HepG2 (cell line): Measurements from ENCODE around the gene BRINP1. TPM values are rescaled to one million over a fixed set of nuclear protein-coding genes. Genes with fewer than 3 reads are reported as not detected.

Source experiments
- ATAC-seq: fragments of 200-7000 bp; cut with Tn5 transposase; 3 replicates; pipeline ENCODE4 v1.9.1; 2020; ENCODE audit warnings: mild to moderate bottlenecking, moderate library complexity
- BruUV-seq: library from RNA; stranded (reverse); fragments of 400-500 nt; replicated peaks from 2 replicates; lab custom pipeline; 2021; lab: Mats Ljungman, UMichigan
- CTCF ChIA-PET: fragments of 300-600 bp; formaldehyde crosslinking; extraction: SDS; loops from one replicate; lab custom pipeline; 2021; ENCODE audit warnings: low total read pairs, inconsistent platforms, low intra/inter-chr PET ratio; lab: Yijun Ruan, JAX
- POLR2A ChIA-PET: fragments of 350-600 bp; sonication (Branson Sonifier 250); formaldehyde crosslinking; loops from one replicate; lab custom pipeline; 2020; ENCODE audit warnings: antibody characterized with exemption, inconsistent platforms; lab: Yijun Ruan, JAX
- DNase-seq: peaks from one replicate; pipeline ENCODE4 v3.0.0-alpha.2; 2015; ENCODE audit warnings: low spot score
- FAIRE-seq: peaks from 3 replicates; lab custom pipeline; 2011; peaks lifted over from hg19 to GRCh38; lab: Jason Lieb, UNC
- H2AFZ ChIP-seq: one replicate; pipeline ENCODE4 v1.6.1; 2011; ENCODE audit warnings: low read length, inconsistent platforms
- H3K27ac ChIP-seq: fragments of 300-600 bp; 3 replicates; pipeline ENCODE4 v1.8.0; 2011; ENCODE audit warnings: mixed run types, mild to moderate bottlenecking, mixed read lengths, low read length, inconsistent platforms; ENCODE audit not compliant: insufficient read depth; ENCODE audit errors: extremely low read length
- H3K27me3 ChIP-seq, 2 experiments: fragments of 200-600 bp in 1 of 2; 2 replicates in 1 of 2; 3 replicates in 1 of 2; pipeline versions ENCODE4 v1.6.0 to v1.8.0; 2011; ENCODE audit warnings: low read length in 2 of 2, mild to moderate bottlenecking in 2 of 2, moderate library complexity in 2 of 2, inconsistent platforms in 1 of 2; ENCODE audit not compliant: insufficient read depth in 2 of 2, control insufficient read depth in 1 of 2
- H3K36me3 ChIP-seq, 2 experiments: fragments of 200-600 bp in 1 of 2; replicated peaks in 1 of 2; 2 replicates in 1 of 2; 3 replicates in 1 of 2; pipeline versions ENCODE4 v1.5.1 to v1.8.0; 2011; ENCODE audit warnings: low read length in 2 of 2, inconsistent platforms in 1 of 2; ENCODE audit not compliant: insufficient read depth in 2 of 2, control insufficient read depth in 1 of 2
- H3K4me1 ChIP-seq: 2 replicates; pipeline ENCODE4 v1.5.1; 2012; ENCODE audit warnings: low read length, inconsistent platforms; ENCODE audit not compliant: insufficient read depth
- H3K4me2 ChIP-seq: 2 replicates; pipeline ENCODE4 v1.6.0; 2011; ENCODE audit warnings: low read depth, low read length, inconsistent platforms
- H3K4me3 ChIP-seq, 3 experiments: fragments of 200-600 bp in 1 of 3; sonication (generic), shearing (Covaris generic) in 1 of 3; replicated peaks in 1 of 3; 2 replicates each; pipeline ENCODE4 v1.5.1; 2011 to 2016; ENCODE audit warnings: low read length in 3 of 3, inconsistent platforms in 2 of 3, low read depth in 2 of 3, mild to moderate bottlenecking in 2 of 3, control low read depth in 1 of 3, mixed read lengths in 1 of 3; ENCODE audit not compliant: insufficient read depth in 1 of 3
- H3K79me2 ChIP-seq: one replicate; pipeline ENCODE4 v1.6.1; 2011; ENCODE audit warnings: low read length, inconsistent platforms; ENCODE audit not compliant: insufficient read depth
- H3K9ac ChIP-seq: 2 replicates; pipeline ENCODE4 v1.6.0; 2011; ENCODE audit warnings: mild to moderate bottlenecking, low read depth, low read length, inconsistent platforms; ENCODE audit not compliant: insufficient read depth
- H3K9me3 ChIP-seq: 2 replicates; pipeline ENCODE4 v1.5.1; 2012; ENCODE audit warnings: mild to moderate bottlenecking, low read length
- H4K20me1 ChIP-seq: 2 replicates; pipeline ENCODE4 v1.6.0; 2011; ENCODE audit warnings: inconsistent platforms, mild to moderate bottlenecking, low read length, moderate library complexity; ENCODE audit not compliant: insufficient read depth
- ATAD3A ChIP-seq: sonication (generic); formaldehyde crosslinking; IDR thresholded peaks from 2 replicates; pipeline ENCODE4 v1.4.0; 2020; ENCODE audit warnings: missing genetic modification reagents
- CHD2 ChIP-seq: IDR thresholded peaks from 2 replicates; pipeline ENCODE4 v1.6.1; 2011; ENCODE audit warnings: low read depth, low read length, improper control_type of control experiment
- HNRNPK ChIP-seq: fragments of 200-400 bp; formaldehyde crosslinking; IDR thresholded peaks from 2 replicates; pipeline ENCODE4 v1.6.1; 2018; ENCODE audit warnings: low read length, low read depth, moderate library complexity, mild to moderate bottlenecking; ENCODE audit not compliant: poor library complexity, severe bottlenecking
- MTERF4 ChIP-seq: sonication (generic); formaldehyde crosslinking; IDR thresholded peaks from 2 replicates; pipeline ENCODE4 v1.8.0; 2023; ENCODE audit warnings: mild to moderate bottlenecking, missing genetic modification reagents
- POLR2G ChIP-seq: fragments of 200-400 bp; formaldehyde crosslinking; IDR thresholded peaks from 2 replicates; pipeline ENCODE4 v1.6.1; 2018; ENCODE audit warnings: mild to moderate bottlenecking, low read depth, low read length, moderate library complexity
- SP140L ChIP-seq: sonication (generic); formaldehyde crosslinking; IDR thresholded peaks from 2 replicates; pipeline ENCODE4 v1.4.0; 2020; ENCODE audit warnings: missing genetic modification reagents, borderline replicate concordance
- SRF ChIP-seq: IDR thresholded peaks from 2 replicates; pipeline ENCODE4 v1.6.1; 2011; ENCODE audit warnings: mild to moderate bottlenecking, low read depth, low read length, moderate library complexity
- STAT5B ChIP-seq: sonication (generic); formaldehyde crosslinking; IDR thresholded peaks from 2 replicates; pipeline ENCODE4 v1.4.0; 2020; ENCODE audit warnings: missing genetic modification reagents
- YY1 ChIP-seq: IDR thresholded peaks from 2 replicates; pipeline ENCODE4 v1.6.1; 2011; ENCODE audit warnings: low read length, low read depth, moderate library complexity, mild to moderate bottlenecking; ENCODE audit not compliant: insufficient read depth, insufficient replicate concordance
- ZFP36 ChIP-seq: fragments of 150-350 bp; IDR thresholded peaks from 2 replicates; pipeline ENCODE4 v1.6.1; 2018; ENCODE audit warnings: borderline replicate concordance, low read length, low read depth; ENCODE audit not compliant: partially characterized antibody
- ZFP36L1 ChIP-seq: sonication (generic); formaldehyde crosslinking; IDR thresholded peaks from 2 replicates; pipeline ENCODE4 v1.8.0; 2022; ENCODE audit warnings: mild to moderate bottlenecking, missing genetic modification reagents, moderate library complexity
- ZIK1 ChIP-seq: sonication (generic); formaldehyde crosslinking; IDR thresholded peaks from 2 replicates; pipeline ENCODE4 v1.5.0; 2020; ENCODE audit warnings: mild to moderate bottlenecking, low read depth, missing genetic modification reagents, borderline replicate concordance
- ZNF256 ChIP-seq: sonication (generic); formaldehyde crosslinking; conservative IDR thresholded peaks from 2 replicates; pipeline ENCODE4 v1.4.0; 2020; ENCODE audit warnings: missing genetic modification reagents
- ZNF276 ChIP-seq: sonication (generic); formaldehyde crosslinking; IDR thresholded peaks from 2 replicates; pipeline ENCODE4 v1.4.0; 2020; ENCODE audit warnings: mild to moderate bottlenecking, low read depth, missing genetic modification reagents
- ZNF329 ChIP-seq: sonication (generic); formaldehyde crosslinking; IDR thresholded peaks from 2 replicates; pipeline ENCODE4 v1.9.0; 2021; ENCODE audit warnings: low read depth, mild to moderate bottlenecking, missing genetic modification reagents
- ZNF709 ChIP-seq: sonication (generic); formaldehyde crosslinking; IDR thresholded peaks from 2 replicates; pipeline ENCODE4 v1.5.0; 2020; ENCODE audit warnings: mild to moderate bottlenecking, missing genetic modification reagents
- ZNF75D ChIP-seq: sonication (generic); formaldehyde crosslinking; IDR thresholded peaks from 2 replicates; pipeline ENCODE4 v1.8.1; 2023; ENCODE audit warnings: missing genetic modification reagents, mild to moderate bottlenecking, borderline replicate concordance
- WGBS: methylation state at CpG from one replicate; pipeline ENCODE4 v1.1.6; 2017; ENCODE audit warnings: low lambda C conversion rate; 5-methylcytosine and 5-hydroxymethylcytosine counted together
- in situ Hi-C: cut with HindIII; loops from 2 replicates; pipeline ENCODE4 v1.10.0; 2017; ENCODE audit warnings: low pct_unique_long_range_greater_than_20kb; ENCODE audit not compliant: extremely low pct_ligation_motif_present
- intact Hi-C: fragments of 100-400 bp; cut with micrococcal nuclease; formaldehyde crosslinking; loops from one replicate; pipeline ENCODE4 v1.10.0; 2022; ENCODE audit not compliant: unreplicated experiment
- polyA plus RNA-seq, 8 experiments: library from polyadenylated mRNA; depleted of rRNA in 3 of 8; stranded (reverse) in 7 of 8; unstranded in 1 of 8; fragments of >200 nt; fragmentation: Illumina TruSeq in 4 of 8; extraction: Trizol in 4 of 8; gene quantifications; 2 replicates each; pipeline versions ENCODE4 v1.2.1 to v1.2.3, GENCODE V29; 2011 to 2016; ENCODE audit warnings: low read depth in 4 of 8, missing spikeins in 1 of 8, mixed read lengths in 1 of 8; ENCODE audit not compliant: insufficient read depth in 1 of 8
- total RNA-seq, 5 experiments: library from RNA; depleted of rRNA; stranded (reverse); fragments of >200 nt; fragmentation: Illumina TruSeq; extraction: Trizol; gene quantifications; 2 replicates each; pipeline ENCODE4 v1.2.3, GENCODE V29; 2016; ENCODE audit warnings: low read depth in 1 of 5

BRINP1 gene
- total and polyA plus RNA-seq, 2 of the 13 experiments (the other 11 are each of a cell fraction or from before 2014, with no cell fraction given): not detected

GRCh38 chr9:119126040-119126439 is 243.2 kb downstream of the BRINP1 start:
- Histone ChIP-seq H3K79me2 (no peaks in the 10 kb centered on the region), H4K20me1 (no peaks in the 10 kb centered on the region), H2AFZ (no peak overlapping the region), H3K9ac (no peak overlapping the region), H3K4me1 (no peaks in the 10 kb centered on the region), H3K4me2 (no peak overlapping the region), H3K4me3 (no peak overlapping the region), H3K9me3 (peaks cover 54% of the 10 kb centered on the region), H3K27ac (no peak overlapping the region), H3K27me3 (no peaks in the 10 kb centered on the region), H3K36me3 (no peaks in the 10 kb centered on the region)
- in situ Hi-C loops (no loop called here), intact Hi-C loops (no loop called here)
- 6% methylated on average over 2 of the region's 2 CpGs for WGBS
- ChIA-PET CTCF (no interaction called here), POLR2A (no interaction called here)
- TF ChIP-seq ZFP36 (no peak), ZNF709 (CRISPR knock-in tag) (no peak), ZNF329 (no peak), CHD2 (no peak), ZNF256 (no peak), ATAD3A (CRISPR knock-in tag) (no peak), SP140L (CRISPR knock-in tag) (no peak), HNRNPK (no peak), ZFP36L1 (no peak), ZIK1 (CRISPR knock-in tag) (no peak), YY1 (no peak), ZNF75D (CRISPR knock-in tag) (no peak), MTERF4 (CRISPR knock-in tag) (no peak), STAT5B (no peak), ZNF276 (no peak), SRF (no peak), POLR2G (no peak)
- no peak for ATAC-seq
- no TSS peak for BruUV-seq
- DNase-seq: no peak
- FAIRE-seq: no peak
